GM19397 (cell line): Measurements from ENCODE around the gene FAM174C.
A peak's percentile ranks its signal among the peaks of the same experiment; 100 is the strongest.

Experiments
- ATAC-seq: cut with Tn5 transposase; IDR thresholded peaks from one replicate; pipeline ENCODE4 v1.9.1; 2021; ENCODE audit warnings: mild to moderate bottlenecking, moderate library complexity; ENCODE audit not compliant: unreplicated experiment

FAM174C gene

DNA sequence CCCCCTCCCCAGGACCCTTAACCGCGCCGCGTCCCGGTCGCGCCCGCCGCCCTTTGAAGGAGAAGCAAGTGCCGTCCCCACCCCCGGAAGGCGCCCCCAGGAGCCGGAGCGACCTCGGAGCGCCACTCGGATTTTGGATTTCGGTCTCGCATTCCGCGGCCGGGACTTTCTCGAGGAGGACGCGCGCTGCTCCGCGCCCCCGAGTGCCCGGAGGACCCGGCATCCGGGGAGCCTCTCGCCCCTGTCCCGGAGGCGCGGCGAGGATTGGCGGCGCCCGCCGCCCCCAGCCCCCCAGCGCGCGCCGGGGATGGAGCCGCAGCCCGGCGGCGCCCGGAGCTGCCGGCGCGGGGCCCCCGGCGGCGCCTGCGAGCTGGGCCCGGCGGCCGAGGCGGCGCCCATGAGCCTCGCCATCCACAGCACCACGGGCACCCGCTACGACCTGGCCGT, 25.3 kb upstream of the FAM174C start:
- ATAC-seq = peak; percentile 0

DNA sequence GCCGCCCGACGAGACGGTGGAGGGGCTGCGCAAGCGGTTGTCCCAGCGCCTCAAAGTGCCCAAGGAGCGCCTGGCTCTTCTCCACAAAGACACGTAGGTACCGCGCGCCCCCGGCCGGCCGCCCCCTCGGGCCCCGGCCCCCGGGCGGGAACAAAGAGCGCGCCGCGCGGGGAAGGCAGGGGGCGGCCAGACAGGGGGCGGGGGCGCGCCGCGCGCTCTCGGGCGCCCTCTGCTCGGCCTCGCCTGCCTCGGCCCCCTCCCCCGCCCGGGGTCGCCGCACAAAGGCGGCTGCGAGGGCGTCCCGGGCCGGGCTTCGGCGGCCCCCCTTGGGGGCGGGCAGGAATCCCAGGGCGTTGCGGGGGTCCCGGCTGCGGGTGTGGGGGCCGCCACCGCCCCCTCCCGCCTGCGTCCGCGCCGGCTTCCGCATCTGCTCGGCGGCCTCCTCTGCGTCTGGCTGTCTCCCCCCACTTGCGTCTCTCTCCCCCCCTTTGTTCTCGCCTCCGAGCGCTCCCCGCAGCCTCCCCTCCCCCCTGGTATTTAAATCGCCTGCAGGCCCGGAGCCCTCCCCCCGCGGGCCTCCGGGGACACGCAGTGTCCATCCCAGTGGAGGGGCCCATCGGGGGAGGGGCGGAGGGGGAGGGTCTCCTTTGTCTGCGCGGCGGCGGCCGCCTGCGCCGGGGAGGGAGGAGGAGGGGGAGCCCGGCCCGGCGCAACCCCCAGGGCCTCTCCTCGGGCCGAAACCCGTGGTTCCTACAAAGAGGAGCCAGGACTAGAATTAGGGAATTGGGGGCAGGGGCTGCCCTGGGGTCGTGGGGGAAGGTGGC, 24.7 kb upstream of the FAM174C start:
- ATAC-seq = no peak

- ATAC-seq = no peak
These were observed 23.8 kb upstream of the FAM174C start for GRCh38 chr19:1251330-1252220.

DNA sequence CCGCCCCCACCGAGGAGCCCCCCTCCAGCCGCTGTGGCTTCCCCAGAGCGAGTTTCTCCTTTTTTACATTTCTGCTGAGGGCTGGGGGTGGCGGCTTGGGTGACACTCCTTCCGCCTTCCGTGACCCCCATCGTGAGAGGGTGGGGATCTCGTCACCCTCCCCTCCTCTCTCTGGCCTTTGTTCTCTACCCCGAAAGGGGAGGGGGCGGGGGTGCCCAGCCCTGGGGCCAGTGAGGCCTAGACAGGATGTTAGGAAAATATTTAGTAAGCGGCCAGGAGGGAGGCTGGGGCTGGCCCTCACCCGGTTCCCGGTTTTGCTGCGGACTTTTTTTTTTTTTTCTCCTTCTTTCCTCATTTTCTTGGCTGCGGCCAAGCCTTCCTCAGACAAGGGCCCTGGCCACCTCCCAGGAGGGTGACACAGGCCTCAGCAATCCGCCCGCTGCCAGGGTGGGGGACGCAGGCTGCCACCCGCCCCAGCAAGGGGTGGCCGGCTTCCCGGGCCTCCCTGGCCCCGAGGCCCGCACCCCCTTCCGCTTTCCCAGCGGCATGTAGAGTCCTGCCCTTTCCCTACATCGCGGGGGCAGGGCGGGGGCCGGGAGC, 23.0 kb upstream of the FAM174C start:
- ATAC-seq = no peak

- no peak for ATAC-seq
These were observed 22.4 kb upstream of the FAM174C start for GRCh38 chr19:1252821-1253513.

DNA sequence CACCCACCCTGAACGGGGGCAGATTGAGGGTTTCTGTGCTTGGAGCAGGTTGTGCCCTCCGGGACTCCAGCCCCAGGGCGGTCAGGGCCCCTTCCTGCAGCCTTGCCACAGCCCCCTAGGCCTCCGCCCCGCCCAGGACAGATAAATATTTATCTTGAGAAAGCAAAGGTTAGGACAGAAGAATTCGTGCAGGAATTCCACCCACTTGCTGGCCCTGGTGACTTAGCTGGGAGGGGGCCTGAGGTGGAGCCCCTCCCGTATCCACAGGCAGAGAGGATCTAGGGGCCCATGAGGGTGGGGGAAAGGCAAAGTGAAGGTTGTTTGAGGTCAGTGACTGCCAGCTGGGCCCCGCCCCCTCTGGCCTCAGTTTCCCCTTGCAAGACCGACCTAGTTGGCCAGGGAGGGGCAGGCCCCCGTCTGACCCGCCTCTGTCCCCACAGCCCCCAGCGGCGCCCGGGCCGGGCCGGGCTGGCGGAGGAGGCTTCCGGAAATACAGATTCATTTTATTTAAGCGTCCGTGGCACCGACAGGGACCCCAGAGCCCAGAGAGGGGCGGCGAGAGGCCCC, 21.7 kb upstream of the FAM174C start:
- ATAC-seq = no peak

GRCh38 chr19:1254081-1254527, 21.2 kb upstream of the FAM174C start:
- ATAC-seq = no peak

DNA sequence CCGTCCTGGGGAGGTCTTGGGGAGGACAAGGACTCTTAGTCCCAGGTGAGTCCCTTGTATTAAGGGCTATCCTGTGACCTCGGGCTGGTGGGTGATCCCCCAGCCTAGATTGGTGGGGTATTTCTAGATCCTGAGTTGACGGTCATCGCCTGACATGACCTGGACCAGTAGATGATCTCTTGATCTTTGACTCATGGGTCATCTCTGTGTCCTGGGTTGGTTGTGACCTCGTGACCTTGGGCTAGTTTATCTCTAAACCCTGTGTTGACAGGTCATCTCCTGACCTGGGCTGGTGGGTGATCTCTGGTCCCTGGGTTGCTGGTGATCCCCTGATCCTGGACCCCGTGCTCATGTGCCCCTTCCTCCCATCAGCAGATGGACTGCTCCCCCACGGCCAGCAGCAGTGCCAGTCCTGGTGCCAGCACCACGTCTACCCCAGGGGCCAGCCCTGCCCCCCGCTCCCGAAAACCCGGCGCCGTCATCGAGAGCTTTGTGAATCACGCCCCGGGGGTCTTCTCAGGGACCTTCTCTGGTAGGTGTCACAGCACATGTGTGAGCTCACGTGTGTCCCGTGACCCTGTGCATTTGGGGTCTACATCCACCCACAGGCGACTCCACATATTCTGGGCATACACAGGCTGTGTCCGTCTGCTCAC, 20.7 kb upstream of the FAM174C start:
- no peak for ATAC-seq

DNA sequence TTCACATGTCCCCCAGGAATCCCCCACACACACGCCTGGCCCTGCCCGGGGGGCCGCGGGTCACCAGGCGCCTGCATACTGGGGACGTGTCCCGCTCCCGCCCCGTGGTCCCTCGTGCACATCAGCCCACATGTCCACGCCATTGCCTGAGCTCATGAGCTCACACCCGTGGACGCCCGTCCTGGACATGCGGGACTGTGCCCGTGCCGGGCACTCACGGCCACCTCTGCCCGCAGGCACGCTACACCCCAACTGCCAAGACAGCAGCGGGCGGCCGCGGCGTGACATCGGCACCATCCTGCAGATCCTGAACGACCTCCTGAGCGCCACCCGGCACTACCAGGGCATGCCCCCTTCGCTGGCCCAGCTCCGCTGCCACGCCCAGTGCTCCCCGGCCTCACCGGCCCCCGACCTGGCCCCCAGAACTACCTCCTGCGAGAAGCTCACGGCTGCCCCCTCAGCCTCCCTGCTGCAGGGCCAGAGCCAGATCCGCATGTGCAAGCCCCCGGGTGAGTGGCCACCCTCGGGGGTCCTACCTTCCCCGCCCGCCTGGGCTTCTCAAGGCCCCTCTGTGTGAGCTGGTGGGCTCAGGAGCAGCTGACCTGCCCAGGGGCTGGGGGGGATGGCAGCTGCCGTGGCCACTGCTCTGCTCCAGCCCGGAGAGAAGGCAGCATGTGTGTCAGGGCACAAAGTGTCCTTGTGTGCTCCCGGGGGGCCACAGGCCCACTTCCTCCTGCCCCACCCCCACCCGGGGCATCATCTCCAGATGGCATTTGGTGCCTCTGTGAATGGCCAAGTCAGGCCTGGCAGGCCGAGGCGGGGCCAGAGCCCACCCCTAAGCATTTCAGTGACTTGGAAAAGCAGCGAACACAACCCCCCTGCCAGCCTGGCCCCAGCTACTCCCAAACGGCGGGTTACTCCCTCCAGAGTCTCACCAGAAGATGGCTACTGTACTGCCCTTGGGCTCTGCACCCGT, 19.9 kb upstream of the FAM174C start:
- ATAC-seq = no peak

DNA sequence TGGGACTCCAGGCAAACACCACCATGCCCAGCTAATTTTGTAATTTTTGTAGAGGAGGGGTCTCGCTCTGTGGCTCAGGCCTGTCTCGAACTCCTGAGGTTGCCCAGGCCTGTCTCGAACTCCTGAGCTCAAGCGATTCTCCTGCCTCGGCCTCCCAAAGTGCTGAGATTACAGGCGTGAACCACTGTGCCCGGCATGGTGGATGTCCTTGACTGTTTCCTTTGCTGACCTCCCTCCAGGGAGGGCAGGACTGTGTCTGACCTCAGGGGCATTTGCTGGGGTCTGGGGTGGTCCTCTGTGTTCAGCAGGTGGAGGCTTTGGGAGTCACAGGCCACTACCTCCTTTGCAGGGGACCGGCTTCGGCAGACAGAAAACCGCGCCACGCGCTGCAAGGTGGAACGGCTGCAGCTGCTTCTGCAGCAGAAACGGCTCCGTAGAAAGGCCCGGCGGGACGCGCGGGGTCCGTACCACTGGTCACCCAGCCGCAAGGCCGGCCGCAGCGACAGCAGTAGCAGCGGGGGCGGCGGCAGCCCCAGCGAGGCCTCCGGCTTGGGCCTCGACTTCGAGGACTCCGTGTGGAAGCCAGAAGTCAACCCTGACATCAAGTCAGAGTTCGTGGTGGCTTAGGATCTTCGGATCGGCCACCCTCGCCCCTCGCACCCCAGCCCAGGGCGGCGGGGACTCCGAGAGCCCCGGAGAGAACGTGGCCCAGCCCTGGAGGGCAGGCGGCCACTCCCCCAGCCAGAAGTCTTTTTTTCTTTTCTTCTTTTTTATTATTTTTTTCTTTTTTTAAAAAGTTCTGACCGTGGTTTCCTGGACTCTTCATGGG, 18.5 kb upstream of the FAM174C start:
- ATAC-seq = no peak

GRCh38 chr19:1257475-1258162, 17.7 kb upstream of the FAM174C start:
- no peak for ATAC-seq

DNA sequence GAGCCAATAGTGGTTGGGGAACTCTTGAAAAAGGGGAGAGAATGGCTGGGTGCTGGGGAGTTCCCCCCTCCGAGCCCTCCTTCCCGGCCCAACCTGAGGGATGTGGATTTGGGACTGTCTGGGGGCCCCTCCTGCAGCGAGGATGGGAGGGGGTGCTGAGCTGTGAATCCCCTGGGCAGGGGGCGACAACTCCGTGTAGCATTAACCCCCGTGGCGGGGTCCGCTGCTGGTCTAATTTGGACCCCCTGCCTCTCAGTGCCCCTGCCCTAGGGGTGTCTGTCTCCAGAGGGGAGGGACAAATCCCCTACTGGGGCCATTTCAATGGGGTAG, 17.2 kb upstream of the FAM174C start:
- ATAC-seq = no peak

- no peak for ATAC-seq
These were observed 16.6 kb upstream of the FAM174C start for GRCh38 chr19:1258707-1259205.

- no peak for ATAC-seq
These were observed 16.0 kb upstream of the FAM174C start for GRCh38 chr19:1259206-1259875.

DNA sequence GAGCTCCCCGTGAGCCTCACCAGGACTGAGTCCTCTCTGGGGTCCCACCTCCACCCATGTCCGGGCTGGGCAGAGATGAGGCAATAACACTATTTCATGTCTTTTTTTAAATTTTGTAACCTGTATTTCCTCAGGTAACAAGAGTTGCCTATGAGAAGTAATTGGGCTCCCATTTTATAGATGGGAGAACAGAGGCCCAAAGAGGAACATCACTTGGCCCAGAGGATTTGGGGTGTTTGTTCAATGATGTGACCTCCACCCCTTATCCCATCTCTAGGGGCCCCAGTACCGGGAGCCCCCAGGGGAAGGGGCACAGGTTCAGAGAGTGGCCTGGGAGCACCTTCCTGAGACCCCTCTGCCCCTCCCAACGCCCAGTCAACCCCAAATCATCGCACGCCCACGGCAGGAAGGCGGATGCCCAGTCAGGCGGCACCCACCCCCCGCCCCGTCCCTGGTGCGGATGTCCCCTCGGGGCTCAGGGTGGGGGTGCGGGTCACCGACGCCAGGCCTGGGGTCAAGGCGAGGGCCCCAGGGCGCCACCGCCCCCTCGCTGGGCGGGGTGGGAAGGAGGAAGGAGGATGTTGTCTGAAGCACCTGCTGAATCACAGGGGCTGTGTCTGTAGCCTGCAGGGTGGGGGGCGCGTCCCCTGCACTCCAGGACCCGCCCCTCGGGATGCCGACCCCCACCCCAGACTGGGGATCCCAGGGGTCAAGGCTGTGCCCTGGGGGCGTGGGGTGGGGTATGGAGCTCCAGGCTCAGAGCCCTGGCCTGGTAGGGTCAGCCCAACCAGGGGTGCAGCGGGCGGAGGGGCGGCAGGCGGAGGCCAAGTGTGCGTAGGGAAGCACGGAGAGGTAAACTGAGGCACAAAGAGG, 15.2 kb upstream of the FAM174C start:
- peak; percentile 3 for ATAC-seq
